GM21723 (cell line): ENCODE data around the gene DACT3.
"Not testable (repeated sequence)": the region's sequence is repeated elsewhere in the genome, so short reads cannot be mapped to it uniquely, and the experiment has no call there.

Experiments
- ATAC-seq: cut with Tn5 transposase; IDR thresholded peaks from one replicate; pipeline ENCODE4 v1.9.1; 2021; ENCODE audit warnings: mild to moderate bottlenecking, moderate library complexity; ENCODE audit not compliant: unreplicated experiment

The DACT3 gene

GRCh38 chr19:46635920-46636761 lies 24.8 kb downstream of the DACT3 start, which contains the start of gene GNG8:
TSS of gene GNG8 (minus strand) at chr19:46636202. CDS start at chr19:46634682, 1,520 bp downstream.
- ATAC-seq = no peak

- no peak for ATAC-seq
Observed at GRCh38 chr19:46634656-46635218, 26.2 kb downstream of the DACT3 start.

- ATAC-seq = no peak
Observed at GRCh38 chr19:46634045-46634655, 26.8 kb downstream of the DACT3 start.

- ATAC-seq = no peak
Observed at GRCh38 chr19:46633130-46633529, 27.9 kb downstream of the DACT3 start.

- ATAC-seq = no peak
Observed at GRCh38 chr19:46631481-46631880, 29.5 kb downstream of the DACT3 start.

GRCh38 chr19:46630586-46631205 lies 30.3 kb downstream of the DACT3 start:
- no peak for ATAC-seq

GRCh38 chr19:46629546-46630025 lies 31.4 kb downstream of the DACT3 start:
- no peak for ATAC-seq

GRCh38 chr19:46628970-46629369 lies 32.0 kb downstream of the DACT3 start:
- not testable (repeated sequence) for ATAC-seq

GRCh38 chr19:46626446-46626845 lies 34.5 kb downstream of the DACT3 start:
- ATAC-seq = no peak

- ATAC-seq = no peak
Observed at GRCh38 chr19:46625731-46626130, 35.3 kb downstream of the DACT3 start.

GRCh38 chr19:46624958-46625661 lies 35.9 kb downstream of the DACT3 start, which contains the start of gene PTGIR:
TSS of gene PTGIR (minus strand) at chr19:46625089. CDS start at chr19:46624225, 864 bp downstream.
- no peak for ATAC-seq

GRCh38 chr19:46623915-46624502 lies 37.0 kb downstream of the DACT3 start:
- no peak for ATAC-seq

- no peak for ATAC-seq
Observed at GRCh38 chr19:46622118-46622446, 38.9 kb downstream of the DACT3 start.

GRCh38 chr19:46621191-46622117 lies 39.5 kb downstream of the DACT3 start:
- ATAC-seq = no peak

- no peak for ATAC-seq
Observed at GRCh38 chr19:46620716-46621115, 40.3 kb downstream of the DACT3 start.

GRCh38 chr19:46620267-46620666 lies 40.7 kb downstream of the DACT3 start:
- ATAC-seq = no peak

- no peak for ATAC-seq
Observed at GRCh38 chr19:46618670-46619231, 42.2 kb downstream of the DACT3 start.

- ATAC-seq = no peak
Observed at GRCh38 chr19:46617601-46618000, 43.4 kb downstream of the DACT3 start.
